GM12892 (cell line): ENCODE data around the gene TEAD1. TPM values are rescaled to one million over a fixed set of nuclear protein-coding genes. Genes with fewer than 3 reads are reported as not detected.

ENCODE experiments used
- DNase-seq: peaks from one replicate; pipeline ENCODE4 v3.0.0; 2011; ENCODE audit not compliant: insufficient read length
- FAIRE-seq: peaks from 2 replicates; lab custom pipeline; 2011; peaks lifted over from hg19 to GRCh38; lab: Jason Lieb, UNC
- POLR2A ChIP-seq: IDR thresholded peaks from 2 replicates; pipeline ENCODE4 v1.6.1; 2011; ENCODE audit warnings: low read depth, low read length, control low read depth
- POLR2AphosphoS5 ChIP-seq: IDR thresholded peaks from 2 replicates; pipeline ENCODE4 v1.6.1; 2011; ENCODE audit warnings: low read depth, low read length, control low read depth
- TAF1 ChIP-seq: IDR thresholded peaks from 2 replicates; pipeline ENCODE4 v1.6.1; 2011; ENCODE audit warnings: low read depth, mild to moderate bottlenecking, control low read depth, low read length, borderline replicate concordance
- polyA plus RNA-seq: library from polyadenylated mRNA; unstranded; fragments of >200 nt; gene quantifications from one replicate; pipeline ENCODE4 v1.2.1, GENCODE V29; 2012; ENCODE audit warnings: missing spikeins, inconsistent platforms; ENCODE audit not compliant: missing spikeins

The TEAD1 gene
- 7.1 TPM for polyA plus RNA-seq

DNA sequence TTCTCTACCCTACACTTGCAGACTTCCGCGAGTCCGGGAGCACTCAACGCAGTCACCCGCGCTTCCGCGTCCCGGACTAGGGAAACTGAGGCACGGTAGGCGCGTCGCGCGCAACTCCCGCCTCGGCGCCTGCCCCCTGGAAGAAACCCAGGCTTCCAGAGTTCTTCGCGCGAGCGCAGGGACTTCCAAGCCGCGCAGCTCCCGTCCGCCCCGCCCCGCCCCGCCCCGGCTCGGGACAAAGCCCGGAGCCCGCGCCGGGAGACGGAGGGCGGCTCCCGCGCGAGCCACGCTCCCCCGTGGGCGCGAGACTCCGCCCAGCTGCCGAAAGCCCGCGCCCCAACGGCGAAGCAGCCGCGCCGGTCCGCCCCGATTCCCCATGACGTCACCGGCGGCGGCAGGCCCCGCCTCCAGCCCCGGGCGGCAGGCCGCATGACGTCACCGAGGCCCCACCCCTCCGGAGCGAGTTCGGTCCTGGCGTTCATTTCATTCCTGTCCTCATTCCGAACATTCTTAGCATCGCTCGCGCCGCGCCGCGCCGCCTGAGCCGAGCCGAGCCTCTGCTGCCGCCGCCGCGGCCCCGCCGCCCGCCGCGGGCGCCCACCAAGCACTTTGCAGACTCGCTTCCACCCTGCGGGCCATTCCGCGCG lies at the start of gene TEAD1:
Gene TEAD1, plus strand, starts transcription at position 498 of the 647 bp plus-strand sequence.
- TF ChIP-seq POLR2A (peak; percentile 84), POLR2AphosphoS5 (peak; percentile 64), TAF1 (no peak; the same call in 1 of the 2 replicates)
- DNase-seq: peak; percentile 84
- peak; percentile 100 for FAIRE-seq

DNA sequence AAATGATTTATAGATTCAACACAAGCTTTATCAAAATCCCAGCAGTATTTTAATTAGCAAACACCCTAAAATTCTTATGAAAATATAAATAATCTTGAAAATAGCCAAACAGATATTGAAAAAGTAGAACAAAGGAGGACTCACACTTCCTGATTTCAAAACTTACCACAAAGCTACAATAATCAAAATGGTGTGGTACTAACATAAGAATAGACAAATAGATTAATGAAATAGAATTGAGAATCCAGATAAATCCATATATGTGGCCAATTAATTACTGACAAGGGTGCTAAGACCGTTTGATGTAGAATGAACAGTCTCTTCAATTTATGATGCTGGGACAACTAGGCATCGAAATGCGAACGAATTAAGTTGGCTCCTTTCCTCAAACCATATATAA lies 49.6 kb upstream of the TEAD1 start:
- no peak for FAIRE-seq
- DNase-seq: no peak
- TF ChIP-seq POLR2A: no peak
- TF ChIP-seq POLR2AphosphoS5: no peak
- no peak for TF ChIP-seq TAF1

DNA sequence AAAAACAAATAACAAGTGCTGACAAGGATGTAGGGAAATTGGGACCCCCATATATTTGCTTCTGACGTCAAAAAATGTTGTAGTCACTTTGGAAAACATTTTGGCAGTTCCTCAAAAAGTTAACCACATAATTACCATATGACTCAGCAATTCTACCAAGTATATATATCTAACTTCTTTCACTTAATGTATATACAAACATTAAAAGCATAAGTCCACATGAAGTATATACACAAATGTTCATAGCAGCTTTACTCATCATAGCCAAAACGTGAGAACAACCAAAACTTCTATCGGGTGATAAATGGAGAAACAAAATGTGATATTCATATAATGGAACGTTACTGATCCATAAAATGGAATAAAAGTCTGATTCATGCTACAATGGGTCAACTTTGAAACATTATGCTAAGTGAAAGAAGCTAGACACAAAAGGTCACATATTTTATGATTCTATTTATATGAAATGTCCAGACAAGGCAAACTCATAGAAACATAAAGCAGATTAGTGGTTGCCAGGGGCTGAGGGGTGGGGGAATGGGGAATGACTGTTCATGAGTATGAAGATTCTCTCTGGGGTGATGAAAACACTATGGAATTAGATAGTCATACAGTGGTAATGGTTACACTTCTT lies 48.7 kb upstream of the TEAD1 start:
- FAIRE-seq (no peak), DNase-seq (no peak)
- no peak for TF ChIP-seq POLR2A
- TF ChIP-seq POLR2AphosphoS5: no peak
- no peak for TF ChIP-seq TAF1

DNA sequence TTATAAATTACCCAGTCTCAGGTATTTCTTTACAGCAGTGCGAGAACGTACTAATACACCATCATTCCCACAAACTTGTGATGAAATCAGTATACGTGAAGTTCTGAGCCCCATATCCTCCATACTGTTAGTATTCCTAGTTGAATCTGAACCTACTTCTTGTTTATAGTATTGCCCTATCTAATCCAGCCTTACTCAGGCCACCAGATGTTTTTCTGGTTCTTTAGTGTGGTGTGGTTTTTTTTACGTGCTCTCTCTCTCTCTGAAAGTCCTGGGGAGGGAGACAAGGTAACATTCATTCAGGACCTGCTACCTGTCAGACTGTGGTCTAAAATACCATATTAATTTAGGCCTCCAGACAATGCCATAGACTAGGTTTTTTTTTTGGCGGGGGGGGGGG lies 47.6 kb upstream of the TEAD1 start:
- TF ChIP-seq TAF1: no peak
- TF ChIP-seq POLR2A: no peak
- TF ChIP-seq POLR2AphosphoS5: no peak
- no peak for DNase-seq
- FAIRE-seq: no peak

DNA sequence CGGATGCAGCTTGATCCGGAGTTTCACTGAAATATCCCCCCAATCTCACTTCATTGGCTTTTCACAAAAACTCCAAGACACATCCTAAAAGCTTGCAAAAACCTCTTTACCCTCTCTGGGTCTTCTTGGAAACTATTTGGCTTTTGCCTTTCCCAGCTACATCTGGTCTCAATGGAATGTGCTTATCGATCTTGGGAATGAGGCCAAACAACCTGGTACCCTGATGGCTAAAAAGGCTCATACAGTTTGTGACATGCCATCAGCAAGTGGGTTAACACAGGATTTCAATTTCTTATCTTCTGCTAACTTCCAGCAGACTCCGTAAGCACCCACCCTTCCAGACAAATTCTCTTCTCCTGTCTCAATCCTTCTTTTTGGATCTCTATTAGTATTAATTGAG lies 45.9 kb upstream of the TEAD1 start:
- no peak for FAIRE-seq
- no peak for DNase-seq
- TF ChIP-seq TAF1 (no peak), POLR2A (no peak), POLR2AphosphoS5 (no peak)

DNA sequence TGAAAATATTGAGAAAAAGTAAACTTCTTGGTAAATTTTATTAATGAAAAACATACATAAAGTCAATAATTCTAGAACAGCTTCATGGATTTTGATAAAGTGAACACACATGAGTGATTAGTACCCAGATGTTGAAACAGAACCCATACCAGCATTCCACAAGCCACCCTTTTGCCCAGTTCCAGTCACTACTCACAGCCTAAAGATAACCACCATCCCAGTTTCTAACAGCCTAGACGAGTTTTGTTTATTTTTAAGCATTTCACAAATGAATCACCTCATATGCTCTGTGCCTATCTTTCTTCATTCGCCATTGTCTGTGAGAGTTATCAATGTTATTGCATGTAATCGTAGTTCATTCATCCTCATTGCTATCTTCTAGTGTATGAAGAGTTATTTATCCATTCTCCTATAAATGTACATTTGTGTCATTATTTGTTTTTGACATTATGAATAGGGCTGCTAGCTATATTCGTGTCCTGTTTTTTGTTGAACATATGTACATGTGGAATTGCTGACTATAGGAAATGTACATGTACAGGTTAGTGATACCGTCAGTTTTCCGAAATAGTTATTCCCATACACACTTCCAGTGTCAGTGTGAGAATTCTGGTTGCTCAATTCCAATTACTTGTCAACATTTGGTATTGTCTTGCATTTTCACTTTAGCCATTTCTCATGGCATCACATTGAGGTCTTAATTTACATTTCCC lies 44.5 kb upstream of the TEAD1 start:
- DNase-seq: no peak
- FAIRE-seq: no peak
- no peak for TF ChIP-seq POLR2A
- no peak for TF ChIP-seq TAF1
- no peak for TF ChIP-seq POLR2AphosphoS5

DNA sequence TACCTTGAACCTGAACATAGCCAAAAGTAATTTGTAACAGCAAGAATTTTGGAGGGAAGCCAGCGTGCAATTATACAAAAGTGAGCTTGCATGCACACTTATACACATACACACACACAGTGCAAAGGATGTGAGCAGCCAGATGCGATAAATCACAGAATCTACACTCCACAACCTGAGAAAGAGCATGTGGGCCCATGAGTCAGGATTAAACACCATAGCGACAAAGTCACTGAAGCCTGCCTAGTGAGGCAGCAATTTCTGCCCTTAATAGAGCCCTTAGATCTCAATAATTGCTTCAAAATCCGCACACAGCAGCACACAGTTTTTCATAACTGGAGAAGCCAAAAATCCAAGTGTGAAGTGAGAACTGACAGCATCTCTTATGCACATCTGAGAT lies 42.6 kb upstream of the TEAD1 start:
- no peak for TF ChIP-seq POLR2A
- no peak for TF ChIP-seq TAF1
- TF ChIP-seq POLR2AphosphoS5: no peak
- FAIRE-seq (no peak), DNase-seq (no peak)

DNA sequence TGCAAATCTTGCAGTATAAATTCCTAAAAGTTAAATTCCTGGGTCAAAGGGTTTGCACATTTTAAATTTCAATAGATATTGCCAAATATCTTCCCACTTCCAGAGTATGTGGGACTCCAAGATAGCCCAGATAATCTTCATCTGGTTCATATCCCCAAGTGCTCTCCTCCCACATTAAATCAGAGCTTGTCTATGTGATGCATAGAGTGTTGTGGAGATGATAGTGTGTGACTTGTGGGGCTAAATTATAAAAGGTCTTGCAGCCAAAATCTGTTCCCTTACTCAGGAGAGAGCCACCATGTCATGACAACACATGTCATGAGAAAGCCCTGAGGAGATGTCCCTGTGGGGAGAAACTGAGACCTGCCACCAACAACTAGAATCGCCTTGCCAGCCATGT lies 39.9 kb upstream of the TEAD1 start:
- no peak for DNase-seq
- FAIRE-seq: no peak
- TF ChIP-seq POLR2A: no peak

DNA sequence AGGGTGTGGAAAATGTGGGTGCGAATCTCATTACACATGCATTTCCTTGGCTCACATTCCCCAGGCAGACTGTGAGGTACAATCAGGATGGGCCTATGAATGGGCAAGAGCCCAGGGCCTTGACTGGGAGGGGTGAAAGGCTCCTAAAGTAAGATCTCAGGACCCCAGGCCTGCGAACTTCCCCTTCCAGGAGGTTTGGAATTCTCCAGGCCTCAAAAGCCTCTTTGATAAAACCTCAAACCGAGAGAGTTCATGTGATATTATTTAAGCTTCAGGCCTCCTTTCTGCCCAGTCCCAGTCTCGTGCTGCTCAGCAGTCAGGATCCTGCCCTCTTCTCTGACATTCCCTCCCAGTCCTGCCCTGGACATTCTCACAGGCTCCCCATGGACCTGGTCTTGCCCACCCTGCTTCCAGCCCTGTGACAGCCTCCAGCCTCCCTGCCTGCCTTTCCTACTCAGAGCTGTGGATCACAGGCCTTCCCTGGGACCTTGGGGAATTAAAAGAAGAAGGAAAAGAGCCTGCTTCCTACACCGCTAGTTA lies 37.3 kb upstream of the TEAD1 start:
- FAIRE-seq (no peak), DNase-seq (no peak)
- TF ChIP-seq TAF1 (no peak), POLR2A (no peak), POLR2AphosphoS5 (no peak)

DNA sequence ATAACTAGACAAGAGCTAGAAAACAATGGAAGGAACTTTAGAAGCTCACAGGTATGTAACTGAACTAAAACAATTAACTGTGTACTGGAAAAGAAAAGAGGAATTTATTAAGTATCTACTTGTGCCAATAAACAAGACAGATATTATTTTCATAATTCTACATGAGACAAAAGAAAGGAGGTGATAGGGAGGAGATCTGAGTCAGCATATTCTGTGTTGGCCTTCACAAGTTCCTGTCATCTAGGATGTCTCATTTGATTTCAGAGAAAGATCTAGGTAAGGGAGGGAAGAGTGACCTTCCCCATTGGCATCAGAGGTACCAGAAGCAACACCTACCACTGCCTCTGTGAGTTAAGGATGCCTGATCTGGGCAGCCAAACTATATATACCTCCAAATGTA lies 34.8 kb upstream of the TEAD1 start:
- DNase-seq (no peak), FAIRE-seq (no peak)
- no peak for TF ChIP-seq TAF1
- TF ChIP-seq POLR2A: no peak
- no peak for TF ChIP-seq POLR2AphosphoS5

DNA sequence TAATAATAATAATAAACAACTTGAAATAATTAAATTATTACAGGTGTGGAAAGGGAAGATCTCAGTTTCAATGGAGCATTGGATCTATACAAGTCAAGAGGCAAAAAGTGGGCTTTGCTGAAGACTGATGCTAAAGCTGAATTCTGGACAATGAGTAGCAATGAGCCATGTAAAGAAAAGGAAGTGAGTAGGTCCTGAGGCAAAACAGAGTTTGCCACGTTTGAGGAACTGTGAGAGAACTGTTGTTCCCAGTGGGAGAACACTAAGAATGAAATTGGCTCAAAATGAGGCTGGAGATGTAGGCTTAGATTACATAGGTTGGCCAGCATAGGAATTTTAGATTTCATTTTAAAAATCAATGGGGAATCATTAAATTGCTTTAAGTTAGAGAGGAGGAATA lies 33.9 kb upstream of the TEAD1 start:
- peak; percentile 69 for FAIRE-seq
- no peak for DNase-seq
- no peak for TF ChIP-seq POLR2A
- TF ChIP-seq TAF1: no peak
- no peak for TF ChIP-seq POLR2AphosphoS5
